Esophagus squamous epithelium (tissue), 5 donors: Measurements from ENCODE around the gene SV2B. TPM values are rescaled to one million over a fixed set of nuclear protein-coding genes. Genes with fewer than 3 reads are reported as not detected.

Experiments used
- DNase-seq: peaks from one replicate; lab custom pipeline; 2025; lab: John Stamatoyannopoulos, UW
- H3K27ac ChIP-seq, 4 donors: fragments of 200-600 bp; sonication (generic); one replicate each; pipeline ENCODE4 v1.5.1; 2016 to 2019; ENCODE audit warnings: mild to moderate bottlenecking in 1 of 4
- H3K27me3 ChIP-seq, 4 donors: fragments of 200-600 bp; sonication (generic); 1 replicate in 3 of 4; 2 replicates in 1 of 4; pipeline versions ENCODE4 v1.5.1 to v1.6.0; 2017 to 2021; ENCODE audit warnings: antibody characterized with exemption in 1 of 4
- H3K36me3 ChIP-seq, 3 donors: fragments of 200-600 bp; sonication (generic); one replicate each; pipeline ENCODE4 v1.5.1; 2016 to 2019
- H3K4me1 ChIP-seq, 3 donors: fragments of 200-600 bp; sonication (generic); one replicate each; pipeline ENCODE4 v1.5.1; 2017 to 2019
- H3K4me3 ChIP-seq, 4 donors: fragments of 200-600 bp; sonication (generic); 1 replicate in 3 of 4; 2 replicates in 1 of 4; pipeline ENCODE4 v1.5.1; 2016 to 2019; ENCODE audit warnings: mild to moderate bottlenecking in 2 of 4, moderate library complexity in 1 of 4
- H3K9me3 ChIP-seq, 3 donors: fragments of 200-600 bp; sonication (generic); one replicate each; pipeline ENCODE4 v1.5.1; 2016 to 2019
- POLR2A ChIP-seq, 4 donors: fragments of 450-650 bp; IDR thresholded peaks; one replicate each; pipeline ENCODE4 v1.6.1; 2017; ENCODE audit warnings: antibody characterized with exemption in 4 of 4, mild to moderate bottlenecking in 4 of 4, moderate library complexity in 3 of 4
- WGBS, 2 donors: methylation state at CpG; one replicate each; pipeline ENCODE4 v1.1.5; 2018; 5-methylcytosine and 5-hydroxymethylcytosine counted together
- intact Hi-C: fragments of 100-400 bp; cut with DNase I; formaldehyde crosslinking; loops from one replicate; pipeline ENCODE4 v1.15.0; 2022
- total RNA-seq, 4 donors: library from RNA; depleted of rRNA; stranded (reverse); fragments of >200 nt; gene quantifications; one replicate each; pipeline ENCODE4 v1.1.0, GENCODE V29; 2016
- TF ChIP-seq, protein P1 (sequence below), 6 experiments: fragments of 450-650 bp in 4 of 6; fragments of 200-600 bp in 2 of 6; sonication (generic) in 2 of 6; IDR thresholded peaks; one replicate each; pipeline ENCODE4 v1.5.1; 2016 to 2019; ENCODE audit warnings: antibody characterized with exemption in 6 of 6, mild to moderate bottlenecking in 4 of 6, moderate library complexity in 4 of 6
- donor health status: DM: yes; HTN: yes; CAD: no.

The SV2B gene
- total RNA-seq, 4 donors from 2014 or later: 0.04 to 0.95 (median 0.59) TPM; not detected in 1

DNA sequence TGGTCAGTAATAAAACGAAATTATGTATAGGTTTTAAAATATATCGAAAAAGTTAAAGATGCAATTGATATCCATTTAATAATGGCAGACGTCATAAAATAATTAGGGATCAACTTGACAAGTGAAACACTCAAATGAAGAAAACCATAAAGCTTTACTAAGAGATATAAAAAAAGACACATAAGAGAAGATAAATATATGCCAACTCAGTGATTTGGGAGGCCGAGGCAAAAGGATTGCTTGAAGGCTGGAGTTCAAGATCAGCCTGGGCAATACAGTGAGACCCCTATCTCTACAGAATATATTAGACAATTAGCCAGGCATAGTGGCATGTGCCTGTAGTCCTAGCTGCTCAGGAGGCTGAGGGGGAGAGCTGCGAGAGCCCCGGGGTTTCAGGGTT, 190.5 kb downstream of the SV2B start:
- DNase-seq: no peak

DNA sequence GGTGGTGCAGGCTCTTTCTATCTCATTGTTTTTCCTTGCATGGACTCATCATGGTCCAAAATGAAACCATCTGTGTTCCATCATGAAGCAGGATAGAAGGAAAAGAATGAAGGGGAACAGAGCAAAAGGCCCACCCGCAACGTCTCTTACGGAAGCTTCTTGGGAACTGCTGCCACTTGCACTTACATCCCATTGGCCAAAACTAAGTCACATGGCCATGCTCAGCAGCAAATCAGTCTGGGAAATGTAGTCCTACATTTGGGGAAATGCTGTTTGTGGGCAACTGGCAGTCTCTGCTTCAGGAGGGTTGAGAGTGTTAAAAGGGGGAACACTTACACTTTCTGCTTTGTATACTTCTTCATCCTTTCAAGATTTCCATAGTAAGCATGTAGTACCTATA, 191.6 kb downstream of the SV2B start:
- Histone ChIP-seq H3K4me3 (no peak overlapping the region), H3K9me3 (no peaks in the 10 kb centered on the region), H3K27ac (no peak overlapping the region), H3K4me1 (no peaks in the 10 kb centered on the region), H3K27me3 (peaks cover 0 to 50% (median 0%) of the 10 kb centered on the region in 4 donors), H3K36me3 (no peaks in the 10 kb centered on the region)
- TF ChIP-seq POLR2A (IDR thresholded peaks at IDR 0.05): no peak
- TF ChIP-seq, protein P1, sequence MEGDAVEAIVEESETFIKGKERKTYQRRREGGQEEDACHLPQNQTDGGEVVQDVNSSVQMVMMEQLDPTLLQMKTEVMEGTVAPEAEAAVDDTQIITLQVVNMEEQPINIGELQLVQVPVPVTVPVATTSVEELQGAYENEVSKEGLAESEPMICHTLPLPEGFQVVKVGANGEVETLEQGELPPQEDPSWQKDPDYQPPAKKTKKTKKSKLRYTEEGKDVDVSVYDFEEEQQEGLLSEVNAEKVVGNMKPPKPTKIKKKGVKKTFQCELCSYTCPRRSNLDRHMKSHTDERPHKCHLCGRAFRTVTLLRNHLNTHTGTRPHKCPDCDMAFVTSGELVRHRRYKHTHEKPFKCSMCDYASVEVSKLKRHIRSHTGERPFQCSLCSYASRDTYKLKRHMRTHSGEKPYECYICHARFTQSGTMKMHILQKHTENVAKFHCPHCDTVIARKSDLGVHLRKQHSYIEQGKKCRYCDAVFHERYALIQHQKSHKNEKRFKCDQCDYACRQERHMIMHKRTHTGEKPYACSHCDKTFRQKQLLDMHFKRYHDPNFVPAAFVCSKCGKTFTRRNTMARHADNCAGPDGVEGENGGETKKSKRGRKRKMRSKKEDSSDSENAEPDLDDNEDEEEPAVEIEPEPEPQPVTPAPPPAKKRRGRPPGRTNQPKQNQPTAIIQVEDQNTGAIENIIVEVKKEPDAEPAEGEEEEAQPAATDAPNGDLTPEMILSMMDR (IDR thresholded peaks at IDR 0.05): no peak
- intact Hi-C loops: no loop called here
- WGBS, 2 donors: 34 to 46% methylated on average over 3 of the region's 3 CpGs
- no peak for DNase-seq

More for the DNA sequence above, 190.5 kb downstream of the SV2B start:
- intact Hi-C loops: no loop called here
- no peak for TF ChIP-seq POLR2A (IDR thresholded peaks at IDR 0.05)
- TF ChIP-seq, protein P1 (IDR thresholded peaks at IDR 0.05): no peak
- no peak overlapping the region for H3K4me3 ChIP-seq
- H3K4me1 ChIP-seq: no peaks in the 10 kb centered on the region
- 91 to 92% methylated on average over 6 of the region's 6 CpGs for WGBS, 2 donors
- no peaks in the 10 kb centered on the region for H3K36me3 ChIP-seq
- no peaks in the 10 kb centered on the region for H3K9me3 ChIP-seq
- H3K27me3 ChIP-seq: peaks cover 0 to 40% (median 0%) of the 10 kb centered on the region in 4 donors
- H3K27ac ChIP-seq: no peak overlapping the region

DNA sequence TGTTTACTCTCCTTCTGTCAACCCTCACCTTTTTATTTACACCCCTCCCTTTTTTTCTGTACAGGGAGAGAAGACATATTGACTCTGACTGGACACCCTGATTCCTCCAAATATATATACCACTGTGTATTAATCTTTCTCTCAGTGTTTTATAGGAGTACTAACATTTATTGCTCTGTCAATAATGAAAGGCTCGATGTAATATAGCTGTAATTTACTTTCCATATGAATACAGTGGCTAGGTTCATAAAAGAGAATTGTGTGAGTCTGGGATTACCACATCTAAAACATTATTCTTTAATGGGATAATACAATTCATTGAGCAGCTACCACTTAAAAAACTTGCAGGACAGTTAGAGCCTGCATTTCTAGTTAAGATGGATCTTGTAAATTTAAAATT, 194.3 kb downstream of the SV2B start:
- H3K36me3 ChIP-seq: no peaks in the 10 kb centered on the region
- H3K4me1 ChIP-seq: no peaks in the 10 kb centered on the region
- H3K27me3 ChIP-seq: peaks cover 0 to 47% (median 0%) of the 10 kb centered on the region in 4 donors
- no peaks in the 10 kb centered on the region for H3K9me3 ChIP-seq
- no peak for TF ChIP-seq POLR2A (IDR thresholded peaks at IDR 0.05)
- TF ChIP-seq, protein P1 (IDR thresholded peaks at IDR 0.05): no peak
- intact Hi-C loops: no loop called here
- 41 to 59% methylated on average over 1 of the region's 1 CpG for WGBS, 2 donors
- no peak overlapping the region for H3K27ac ChIP-seq
- no peak overlapping the region for H3K4me3 ChIP-seq
- no peak for DNase-seq

DNA sequence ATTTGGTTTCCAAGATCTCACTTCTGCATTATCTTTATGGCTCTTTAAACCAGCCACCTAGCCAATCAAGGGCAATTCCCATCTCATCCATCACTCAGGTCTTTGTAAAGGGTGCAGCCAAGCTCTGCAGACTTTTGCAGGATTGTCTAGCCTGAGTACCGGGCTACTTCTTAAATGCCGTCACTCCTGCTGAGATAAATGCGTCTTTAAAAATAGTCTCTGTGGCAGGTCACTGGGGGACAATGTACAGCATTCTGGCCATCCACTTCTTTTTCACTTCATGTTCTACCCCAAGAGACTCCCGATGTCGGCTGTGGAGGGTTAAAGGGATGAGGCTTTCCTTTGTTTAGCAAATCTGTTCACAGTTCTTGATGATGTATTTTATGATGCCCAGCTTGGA, 194.7 kb downstream of the SV2B start:
- no peak overlapping the region for H3K27ac ChIP-seq
- TF ChIP-seq, protein P1 (IDR thresholded peaks at IDR 0.05): no peak
- no peak for TF ChIP-seq POLR2A (IDR thresholded peaks at IDR 0.05)
- no peak for DNase-seq
- H3K36me3 ChIP-seq: no peaks in the 10 kb centered on the region
- H3K27me3 ChIP-seq: peaks cover 0 to 47% (median 0%) of the 10 kb centered on the region in 4 donors
- H3K4me1 ChIP-seq: no peaks in the 10 kb centered on the region
- WGBS, 2 donors: 66 to 79% methylated on average over 5 of the region's 5 CpGs
- no peaks in the 10 kb centered on the region for H3K9me3 ChIP-seq
- no peak overlapping the region for H3K4me3 ChIP-seq
- intact Hi-C loops: no loop called here

DNA sequence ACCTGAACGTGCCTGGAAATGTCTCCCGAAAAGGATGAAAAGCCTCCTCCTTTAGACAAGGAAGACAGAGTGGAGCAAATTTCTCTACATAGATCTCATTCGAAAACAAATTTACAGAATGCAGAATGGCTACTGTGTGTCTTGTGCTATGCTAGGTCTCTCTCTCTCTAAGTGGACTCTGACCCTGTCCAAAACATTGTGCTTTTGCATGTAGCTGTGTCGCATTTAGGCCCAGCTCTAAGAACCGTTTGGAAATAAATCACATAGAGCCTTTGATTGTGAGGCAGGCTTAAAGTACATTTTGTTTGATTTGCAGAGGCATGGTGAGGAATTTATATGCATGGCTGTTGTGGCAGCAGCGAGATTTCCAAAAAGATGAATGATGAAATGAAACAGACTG, 198.0 kb downstream of the SV2B start:
- intact Hi-C loops: no loop called here
- no peak overlapping the region for H3K4me3 ChIP-seq
- no peak for DNase-seq
- 65 to 73% methylated on average over 6 of the region's 6 CpGs for WGBS, 2 donors
- TF ChIP-seq POLR2A (IDR thresholded peaks at IDR 0.05): no peak
- TF ChIP-seq, protein P1 (IDR thresholded peaks at IDR 0.05): no peak
- H3K9me3 ChIP-seq: no peaks in the 10 kb centered on the region
- H3K36me3 ChIP-seq: no peaks in the 10 kb centered on the region
- peaks cover 0 to 55% (median 1%) of the 10 kb centered on the region in 4 donors for H3K27me3 ChIP-seq
- H3K4me1 ChIP-seq: peaks cover 0 to 6% (median 3%) of the 10 kb centered on the region in 3 donors
- H3K27ac ChIP-seq: no peak overlapping the region
